GM12892 (cell line): ENCODE measurements around the gene ZNF568.

ENCODE experiments used
- POLR2A ChIP-seq: IDR thresholded peaks from 2 replicates; pipeline ENCODE4 v1.6.1; 2011; ENCODE audit warnings: low read depth, low read length, control low read depth
- POLR2AphosphoS5 ChIP-seq: IDR thresholded peaks from 2 replicates; pipeline ENCODE4 v1.6.1; 2011; ENCODE audit warnings: low read depth, low read length, control low read depth

DNA sequence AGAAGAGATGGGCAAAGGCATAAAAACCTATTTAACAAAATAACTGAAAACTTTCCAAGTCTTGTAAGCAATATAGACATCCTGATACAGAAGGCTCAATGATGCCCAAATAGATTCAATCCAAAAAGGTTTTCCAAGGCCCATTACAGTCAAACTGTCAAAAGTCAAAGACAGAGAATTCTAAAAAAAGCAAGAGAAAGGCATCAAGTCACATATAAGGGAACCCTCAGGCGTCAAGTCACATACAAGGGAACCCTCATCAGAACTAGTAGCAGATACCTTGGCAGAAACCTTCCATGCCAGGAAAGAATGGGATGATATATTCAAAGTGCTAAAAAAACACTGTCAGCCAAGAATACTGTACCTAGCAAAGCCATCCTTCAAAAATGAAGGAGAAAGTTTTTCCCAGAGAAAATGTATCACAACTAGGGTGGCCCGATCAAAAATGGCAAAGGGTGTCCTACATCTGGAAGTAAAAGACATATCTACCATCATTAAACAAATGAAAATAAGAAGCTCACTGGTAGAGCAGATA lies 21.2 kb upstream of the ZNF568 start:
- TF ChIP-seq POLR2AphosphoS5 = no peak
- no peak for TF ChIP-seq POLR2A
